Activated CD4-positive, alpha-beta T cell treated with anti-CD3 and anti-CD28 coated beads for 36 hours (primary cell): ENCODE measurements around the gene SNRPB. TPM values are rescaled to one million over a fixed set of nuclear protein-coding genes. Genes with fewer than 3 reads are reported as not detected.

Source experiments
- ATAC-seq: fragments of 200-7000 bp; cut with Tn5 transposase; one replicate; pipeline ENCODE4 v1.10.0; 2021; ENCODE audit warnings: mild to moderate bottlenecking, moderate library complexity
- CTCF ChIA-PET: fragments of 350-600 bp; sonication (Branson Sonifier 250); formaldehyde crosslinking; loops from one replicate; lab custom pipeline; 2021; ENCODE audit warnings: antibody characterized with exemption; lab: Charles Lee
- POLR2A ChIA-PET: fragments of 350-600 bp; sonication (Branson Sonifier 250); formaldehyde crosslinking; loops from one replicate; lab custom pipeline; 2021; ENCODE audit warnings: antibody characterized with exemption, inconsistent platforms; lab: Charles Lee
- DNase-seq: peaks from one replicate; pipeline ENCODE4 v3.0.0-alpha.2; 2020
- H3K27ac Mint-ChIP-seq: one replicate; pipeline ENCODE4 v1.8.0; 2021; ENCODE audit warnings: mixed read lengths
- H3K27me3 Mint-ChIP-seq: one replicate; pipeline ENCODE4 v1.8.0; 2021; ENCODE audit warnings: mixed read lengths
- H3K36me3 Mint-ChIP-seq: one replicate; pipeline ENCODE4 v1.8.0; 2021; ENCODE audit warnings: low read depth, mixed read lengths
- H3K4me1 Mint-ChIP-seq: one replicate; pipeline ENCODE4 v1.8.0; 2021; ENCODE audit warnings: mixed read lengths
- H3K4me3 Mint-ChIP-seq: one replicate; pipeline ENCODE4 v1.8.0; 2021; ENCODE audit warnings: mild to moderate bottlenecking, moderate library complexity, mixed read lengths
- H3K9me3 Mint-ChIP-seq: one replicate; pipeline ENCODE4 v1.8.0; 2021; ENCODE audit warnings: low read depth, mixed read lengths
- intact Hi-C, 2 experiments: fragments of 100-400 bp; cut with DNase I in 1 of 2; cut with micrococcal nuclease in 1 of 2; formaldehyde crosslinking; loops; one replicate each; pipeline versions ENCODE4 v1.14.2 to v1.15.1; 2022 to 2024; cut with DNase I, micrococcal nuclease
- total RNA-seq, 2 experiments: library from RNA; stranded (reverse); gene quantifications; one replicate each; pipeline ENCODE4 v1.2.3, GENCODE V29; 2021

Gene SNRPB
- total RNA-seq, 2 experiments from 2014 or later = 348 to 466 TPM

GRCh38 chr20:2459981-2460751, 10.4 kb downstream of the SNRPB start:
- Mint-ChIP-seq H3K27me3 (no peaks in the 10 kb centered on the region), H3K36me3 (peaks cover 60% of the 10 kb centered on the region), H3K4me3 (no peak overlapping the region), H3K9me3 (no peaks in the 10 kb centered on the region), H3K4me1 (peaks cover 48% of the 10 kb centered on the region), H3K27ac (no peak overlapping the region)
- ChIA-PET CTCF (interaction anchor here (1.2 to 2.4 kb wide), 4 partner anchors 8 to 288 kb away, joined by 3 to 12 read pairs (median 8); no protein-coding TSS in a partner anchor), POLR2A (interaction anchor here (0.6 to 4.4 kb wide), 3 partner anchors 10 to 746 kb away, joined by 3 to 29 read pairs (median 3); partner anchors contain the start of gene SNRPB)
- no peak for DNase-seq
- no peak for ATAC-seq
- intact Hi-C loops = no loop called here

GRCh38 chr20:2458919-2459499, 11.6 kb downstream of the SNRPB start:
- H3K27ac Mint-ChIP-seq = peak overlapping the region; percentile 51
- no peaks in the 10 kb centered on the region for H3K9me3 Mint-ChIP-seq
- no peaks in the 10 kb centered on the region for H3K27me3 Mint-ChIP-seq
- POLR2A ChIA-PET = interaction anchor here (0.5 to 4.4 kb wide), 3 partner anchors 11 to 495 kb away, joined by 3 to 29 read pairs (median 5); partner anchors contain the start of gene SNRPB
- ATAC-seq (no peak), DNase-seq (no peak)
- peaks cover 45% of the 10 kb centered on the region for H3K4me1 Mint-ChIP-seq
- intact Hi-C loops = no loop called here
- CTCF ChIA-PET = interaction anchor here (0.6 kb wide), 3 partner anchors 9 to 178 kb away, joined by 3 read pairs; no protein-coding TSS in a partner anchor
- H3K36me3 Mint-ChIP-seq = peaks cover 48% of the 10 kb centered on the region
- H3K4me3 Mint-ChIP-seq = no peak overlapping the region

GRCh38 chr20:2455771-2456497, 14.7 kb downstream of the SNRPB start:
- ATAC-seq (no peak), DNase-seq (no peak)
- intact Hi-C loops = no loop called here
- no peak overlapping the region for H3K27ac Mint-ChIP-seq
- ChIA-PET CTCF (interaction anchor here (0.9 to 2.0 kb wide), 11 partner anchors 9 to 248 kb away, joined by 3 to 12 read pairs (median 5); partner anchors contain the start of gene SNRPB), POLR2A (interaction anchor here (0.6 to 1.9 kb wide), 4 partner anchors 11 to 196 kb away, joined by 4 to 7 read pairs (median 5); partner anchors contain the start of gene SNRPB)
- H3K4me1 Mint-ChIP-seq = peaks cover 33% of the 10 kb centered on the region
- no peaks in the 10 kb centered on the region for H3K9me3 Mint-ChIP-seq
- H3K27me3 Mint-ChIP-seq = no peaks in the 10 kb centered on the region
- H3K36me3 Mint-ChIP-seq = peaks cover 20% of the 10 kb centered on the region
- H3K4me3 Mint-ChIP-seq = no peak overlapping the region

GRCh38 chr20:2453792-2454191, 16.8 kb downstream of the SNRPB start:
- Mint-ChIP-seq H3K4me3 (no peak overlapping the region), H3K27me3 (no peaks in the 10 kb centered on the region), H3K27ac (no peak overlapping the region), H3K4me1 (peaks cover 48% of the 10 kb centered on the region), H3K9me3 (no peaks in the 10 kb centered on the region), H3K36me3 (peaks cover 4% of the 10 kb centered on the region)
- CTCF ChIA-PET = interaction anchor here (0.6 to 4.2 kb wide), 8 partner anchors 10 to 165 kb away, joined by 3 to 42 read pairs (median 4); partner anchors contain the start of gene SNRPB
- POLR2A ChIA-PET = no interaction called here
- intact Hi-C loops = loop anchor here (2.0 to 5.0 kb wide), 5 partner anchors 66 to 486 kb away; partner anchors contain the start of gene STK35 (in 1 of the 2)
- DNase-seq (no peak), ATAC-seq (no peak)

- H3K4me1 Mint-ChIP-seq = peaks cover 45% of the 10 kb centered on the region
- H3K27ac Mint-ChIP-seq = no peak overlapping the region
- no peaks in the 10 kb centered on the region for H3K27me3 Mint-ChIP-seq
- no peaks in the 10 kb centered on the region for H3K9me3 Mint-ChIP-seq
- CTCF ChIA-PET = interaction anchor here (0.6 to 4.2 kb wide), 30 partner anchors 9 to 1468 kb away, joined by 3 to 42 read pairs (median 4); partner anchors contain the start of gene SNRPB
- peaks cover 2% of the 10 kb centered on the region for H3K36me3 Mint-ChIP-seq
- POLR2A ChIA-PET = interaction anchor here (0.5 kb wide), 1 partner anchor 69 kb away, joined by 3 read pairs; no protein-coding TSS in a partner anchor
- no peak overlapping the region for H3K4me3 Mint-ChIP-seq
- ATAC-seq = peak; percentile 58
- peak; percentile 85 for DNase-seq
- intact Hi-C loops = loop anchor here (1.0 to 5.0 kb wide), 8 partner anchors 65 to 487 kb away; partner anchors contain the start of gene STK35 (in 1 of the 2)
Measured at GRCh38 chr20:2451939-2452732, 18.5 kb downstream of the SNRPB start.

- POLR2A ChIA-PET = interaction anchor here (0.5 kb wide), 1 partner anchor 70 kb away, joined by 3 read pairs; no protein-coding TSS in a partner anchor
- DNase-seq (no peak), ATAC-seq (no peak)
- no peak overlapping the region for H3K4me3 Mint-ChIP-seq
- peaks cover 2% of the 10 kb centered on the region for H3K36me3 Mint-ChIP-seq
- peaks cover 1% of the 10 kb centered on the region for H3K9me3 Mint-ChIP-seq
- CTCF ChIA-PET = interaction anchor here (0.7 to 4.2 kb wide), 19 partner anchors 9 to 441 kb away, joined by 3 to 42 read pairs (median 4); partner anchors contain the start of gene SNRPB
- intact Hi-C loops = loop anchor here (5.0 kb wide), 4 partner anchors 64 to 484 kb away; partner anchors contain the start of gene STK35 (in 1 of the 2)
- no peaks in the 10 kb centered on the region for H3K27me3 Mint-ChIP-seq
- no peak overlapping the region for H3K27ac Mint-ChIP-seq
- H3K4me1 Mint-ChIP-seq = peaks cover 38% of the 10 kb centered on the region
Measured at GRCh38 chr20:2451422-2451821, 19.2 kb downstream of the SNRPB start.

- H3K4me3 Mint-ChIP-seq = no peak overlapping the region
- ATAC-seq (no peak), DNase-seq (no peak)
- ChIA-PET POLR2A (no interaction called here), CTCF (interaction anchor here (0.7 to 1.0 kb wide), 2 partner anchors 62 to 128 kb away, joined by 3 to 4 read pairs; no protein-coding TSS in a partner anchor)
- H3K9me3 Mint-ChIP-seq = peaks cover 1% of the 10 kb centered on the region
- no peak overlapping the region for H3K27ac Mint-ChIP-seq
- intact Hi-C loops = no loop called here
- H3K4me1 Mint-ChIP-seq = peaks cover 27% of the 10 kb centered on the region
- H3K36me3 Mint-ChIP-seq = peaks cover 2% of the 10 kb centered on the region
- no peaks in the 10 kb centered on the region for H3K27me3 Mint-ChIP-seq
Measured at GRCh38 chr20:2449386-2449785, 21.2 kb downstream of the SNRPB start.

GRCh38 chr20:2446845-2447244, 23.7 kb downstream of the SNRPB start:
- ATAC-seq = no peak
- no peak overlapping the region for H3K27ac Mint-ChIP-seq
- H3K4me1 Mint-ChIP-seq = peaks cover 20% of the 10 kb centered on the region
- H3K36me3 Mint-ChIP-seq = peaks cover 2% of the 10 kb centered on the region
- intact Hi-C loops = no loop called here
- DNase-seq = no peak
- no peak overlapping the region for H3K4me3 Mint-ChIP-seq
- peaks cover 2% of the 10 kb centered on the region for H3K27me3 Mint-ChIP-seq
- H3K9me3 Mint-ChIP-seq = peaks cover 1% of the 10 kb centered on the region
- POLR2A ChIA-PET = no interaction called here
- CTCF ChIA-PET = interaction anchor here (1.1 kb wide), 1 partner anchor 59 kb away, joined by 3 read pairs; no protein-coding TSS in a partner anchor

- H3K36me3 Mint-ChIP-seq = no peaks in the 10 kb centered on the region
- ChIA-PET CTCF (no interaction called here), POLR2A (no interaction called here)
- H3K27ac Mint-ChIP-seq = no peak overlapping the region
- intact Hi-C loops = no loop called here
- DNase-seq (no peak), ATAC-seq (no peak)
- no peaks in the 10 kb centered on the region for H3K4me1 Mint-ChIP-seq
- H3K27me3 Mint-ChIP-seq = peaks cover 6% of the 10 kb centered on the region
- H3K9me3 Mint-ChIP-seq = no peaks in the 10 kb centered on the region
- H3K4me3 Mint-ChIP-seq = no peak overlapping the region
Measured at GRCh38 chr20:2431185-2431584, 39.4 kb downstream of the SNRPB start.

GRCh38 chr20:2430538-2430937, 40.1 kb downstream of the SNRPB start:
- H3K27me3 Mint-ChIP-seq = peaks cover 9% of the 10 kb centered on the region
- ATAC-seq (no peak), DNase-seq (no peak)
- H3K4me1 Mint-ChIP-seq = no peaks in the 10 kb centered on the region
- POLR2A ChIA-PET = no interaction called here
- intact Hi-C loops = no loop called here
- CTCF ChIA-PET = interaction anchor here (0.6 kb wide), 1 partner anchor 28 kb away, joined by 3 read pairs; no protein-coding TSS in a partner anchor
- H3K9me3 Mint-ChIP-seq = no peaks in the 10 kb centered on the region
- H3K36me3 Mint-ChIP-seq = no peaks in the 10 kb centered on the region
- no peak overlapping the region for H3K4me3 Mint-ChIP-seq
- H3K27ac Mint-ChIP-seq = no peak overlapping the region
